HTR-8/SVneo (cell line): Measurements from ENCODE around the gene TGIF2.

ENCODE experiments used
- DNase-seq: peaks from one replicate; pipeline ENCODE4 v3.0.0; 2011; ENCODE audit warnings: low spot score, mixed read lengths; ENCODE audit not compliant: insufficient read length
- FAIRE-seq: peaks from 2 replicates; lab custom pipeline; 2011; peaks lifted over from hg19 to GRCh38; lab: Jason Lieb, UNC

Gene TGIF2

DNA sequence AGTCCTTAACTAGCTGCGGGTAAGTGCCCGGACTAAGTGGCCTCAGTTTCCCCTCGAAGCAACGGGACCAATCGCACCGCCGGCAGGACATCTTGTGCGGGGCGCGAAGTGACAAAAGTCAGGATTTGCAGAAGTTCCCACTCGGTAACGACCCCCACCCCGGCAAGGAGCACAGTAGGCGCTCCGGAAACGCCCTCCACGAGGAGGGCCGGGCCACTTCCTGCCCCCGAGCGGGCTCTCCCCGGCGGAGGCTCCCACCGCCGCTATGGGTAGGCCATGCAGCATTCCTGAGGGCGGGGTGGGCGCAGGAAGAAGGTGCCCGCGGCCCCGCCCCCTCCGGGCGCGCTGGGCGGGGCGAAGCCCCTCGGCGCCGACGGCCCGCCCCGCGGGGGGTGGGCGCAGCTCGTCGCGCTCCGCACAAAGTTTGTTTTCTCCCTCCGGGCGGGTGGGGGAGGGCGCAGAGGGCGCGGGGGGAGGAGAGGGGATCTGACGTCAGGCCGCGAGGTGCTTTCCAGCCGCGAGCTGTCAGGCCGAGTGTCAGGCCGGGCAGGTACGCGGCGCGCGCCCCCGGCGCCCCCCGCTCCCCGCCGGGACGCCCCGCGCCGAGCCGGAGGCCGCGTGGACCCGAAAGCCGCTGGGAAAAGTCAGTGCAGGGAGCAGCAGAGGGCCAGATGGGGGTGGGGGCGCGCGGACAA, at the start of gene TGIF2:
Gene TGIF2, plus strand, starts transcription at position 495 of the 695 bp plus-strand sequence. CDS start 5,178 bp downstream, outside the sequence.
- peak; percentile 99 for FAIRE-seq

DNA sequence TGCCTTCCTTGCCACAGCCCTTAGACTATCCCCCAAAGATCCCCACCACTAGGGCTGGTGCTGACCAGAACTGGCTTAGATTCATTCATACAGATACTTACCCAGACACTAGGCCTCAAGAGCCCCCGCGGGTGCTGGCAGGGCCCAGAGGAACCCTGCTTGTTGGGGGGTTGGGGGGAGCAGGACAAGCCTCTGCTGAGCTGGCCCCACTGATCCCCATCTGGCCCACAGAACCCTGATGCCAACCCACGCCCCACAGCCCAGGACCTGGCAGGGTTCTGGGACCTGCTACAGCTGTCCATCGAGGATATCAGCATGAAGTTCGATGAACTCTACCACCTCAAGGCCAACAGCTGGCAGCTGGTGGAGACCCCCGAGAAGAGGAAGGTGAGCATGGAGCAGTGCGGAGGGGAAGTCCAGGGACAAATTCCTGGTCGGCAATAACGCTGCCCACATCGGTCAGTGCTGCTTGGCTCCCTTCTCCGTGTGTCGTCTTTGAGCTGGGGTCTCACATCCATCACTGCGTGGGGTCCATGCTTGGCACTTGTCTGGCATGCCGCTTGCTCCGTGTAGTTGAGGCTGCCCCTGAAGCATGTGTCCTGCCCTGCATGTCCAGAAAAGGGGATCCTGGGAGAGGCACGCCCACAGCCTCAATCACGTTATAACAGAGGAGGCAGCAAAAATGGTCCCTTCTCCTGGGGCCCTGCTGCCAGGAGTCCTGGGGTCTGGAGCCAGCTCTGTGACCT, 47.6 kb upstream of the TGIF2 start:
- DNase-seq (no peak), FAIRE-seq (peak; percentile 75)

More for the DNA sequence above, at the start of gene TGIF2:
- peak; percentile 100 for DNase-seq

DNA sequence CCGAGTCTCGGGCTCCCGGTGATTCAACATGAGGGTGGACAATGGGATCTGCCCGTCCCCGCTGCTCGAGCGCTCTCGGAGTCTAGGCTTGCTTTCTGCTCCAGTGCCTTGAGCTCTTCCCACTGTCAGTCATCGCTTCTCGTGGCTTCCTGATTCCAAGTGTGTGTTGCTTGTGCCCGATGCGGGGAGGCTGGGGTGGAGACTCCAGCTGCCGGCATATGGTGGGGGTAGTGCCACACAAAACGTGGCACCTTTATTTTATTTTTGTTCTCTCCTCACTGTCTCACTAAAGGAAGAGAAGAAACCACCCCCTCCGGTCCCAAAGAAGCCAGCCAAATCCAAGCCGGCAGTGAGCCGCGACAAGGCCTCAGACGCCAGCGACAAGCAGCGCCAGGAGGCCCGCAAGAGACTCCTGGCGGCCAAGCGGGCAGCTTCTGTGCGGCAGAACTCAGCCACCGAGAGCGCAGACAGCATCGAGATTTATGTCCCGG, 46.8 kb upstream of the TGIF2 start:
- FAIRE-seq (no peak), DNase-seq (no peak)

DNA sequence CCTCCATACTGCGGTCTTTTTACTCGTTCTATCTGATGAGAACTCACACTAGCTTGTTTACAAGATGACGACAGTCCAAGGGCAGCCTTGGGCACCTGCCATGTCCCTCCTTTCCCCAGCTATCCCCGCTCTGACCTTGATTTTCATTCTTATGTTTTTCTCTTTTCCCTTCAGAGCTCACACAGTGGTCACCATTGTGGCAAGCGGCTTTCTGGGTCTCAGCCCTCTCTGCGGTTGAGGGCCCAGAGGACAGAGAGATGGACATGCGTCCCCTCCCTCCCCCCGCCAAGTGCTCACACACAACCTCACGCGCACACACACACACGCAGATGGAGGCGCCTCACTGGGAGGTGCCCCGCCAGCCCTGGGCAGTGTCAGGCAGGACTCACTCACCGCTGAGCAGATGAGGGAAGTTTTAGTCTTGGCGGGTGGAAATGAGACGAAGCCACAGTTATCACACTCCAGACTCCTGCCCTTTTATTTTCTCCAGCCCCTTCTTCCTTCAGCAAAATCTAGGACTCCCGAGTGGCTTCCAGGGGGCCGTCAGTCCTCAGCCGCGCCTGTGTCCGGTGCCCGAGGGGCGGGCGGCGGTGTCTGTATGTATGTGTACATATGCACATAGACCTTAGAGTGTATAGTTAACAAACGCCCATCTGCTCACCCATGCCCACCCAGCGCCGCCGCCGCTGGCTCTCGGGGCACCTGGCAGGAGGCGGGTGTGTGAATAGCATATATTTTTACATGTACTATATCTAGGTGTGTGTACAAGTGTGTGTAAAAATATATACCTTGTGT, 45.9 kb upstream of the TGIF2 start:
- peak; percentile 36 for FAIRE-seq
- no peak for DNase-seq

DNA sequence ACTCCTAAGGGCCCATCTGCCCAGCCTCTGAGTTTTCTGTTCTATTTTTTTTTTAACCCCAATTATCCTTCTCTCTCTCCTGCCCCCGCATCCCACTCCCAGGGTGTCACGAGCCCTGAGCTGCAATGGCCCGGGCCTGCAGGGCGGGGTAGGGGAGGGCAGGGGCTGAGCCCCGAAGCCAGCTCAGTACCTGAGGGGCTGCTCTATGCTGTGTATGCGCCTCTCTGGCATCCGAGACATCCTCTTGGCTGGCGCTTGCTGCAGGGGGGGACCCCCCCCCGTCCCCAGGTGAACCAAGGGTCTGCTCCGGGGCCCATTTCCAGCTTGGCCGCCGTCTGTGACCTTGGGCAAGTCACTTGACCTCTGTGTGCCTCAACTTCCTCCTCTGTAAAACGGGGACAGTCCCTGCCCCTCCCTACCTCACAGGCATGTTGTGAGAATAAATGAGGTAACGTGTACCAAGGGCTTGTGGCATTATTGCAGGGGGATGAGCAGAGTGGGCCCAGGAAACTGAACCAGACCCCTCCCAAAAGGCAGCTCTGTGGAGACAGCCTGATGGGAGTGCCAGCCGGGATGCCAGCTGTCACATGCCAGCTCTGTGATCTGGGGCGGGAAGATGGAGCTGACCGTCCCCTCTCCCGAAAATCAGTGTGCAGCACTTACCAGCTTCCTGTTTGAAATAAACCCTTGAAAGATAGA, 45.1 kb upstream of the TGIF2 start:
- DNase-seq (no peak), FAIRE-seq (peak; percentile 63)

DNA sequence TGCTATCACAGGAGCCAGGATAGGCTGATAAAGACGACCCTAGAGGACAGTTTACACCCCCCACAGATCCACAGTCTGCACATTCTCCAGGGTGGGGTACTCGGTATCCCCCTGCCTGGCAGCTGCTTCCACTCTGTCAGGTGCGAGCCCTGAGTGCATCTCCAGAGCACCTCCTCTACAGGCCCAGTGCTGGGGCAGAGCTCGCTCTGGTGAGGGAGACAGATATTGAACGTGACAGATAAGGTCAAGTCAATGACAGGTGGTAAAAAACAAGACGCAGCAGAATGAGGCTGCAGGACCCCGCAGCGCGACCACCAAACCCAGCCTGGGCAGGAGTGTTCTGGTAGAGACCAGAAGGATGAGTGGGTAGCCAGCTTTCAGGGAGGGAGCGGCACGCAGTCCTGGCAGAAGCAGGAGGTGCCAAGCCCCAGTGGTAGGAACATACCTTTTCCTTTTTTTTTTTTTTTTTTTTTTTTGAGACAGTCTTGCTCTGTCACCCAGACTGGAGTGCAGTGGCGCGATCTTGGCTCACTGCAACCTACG, 44.5 kb upstream of the TGIF2 start:
- no peak for DNase-seq
- peak; percentile 28 for FAIRE-seq

DNA sequence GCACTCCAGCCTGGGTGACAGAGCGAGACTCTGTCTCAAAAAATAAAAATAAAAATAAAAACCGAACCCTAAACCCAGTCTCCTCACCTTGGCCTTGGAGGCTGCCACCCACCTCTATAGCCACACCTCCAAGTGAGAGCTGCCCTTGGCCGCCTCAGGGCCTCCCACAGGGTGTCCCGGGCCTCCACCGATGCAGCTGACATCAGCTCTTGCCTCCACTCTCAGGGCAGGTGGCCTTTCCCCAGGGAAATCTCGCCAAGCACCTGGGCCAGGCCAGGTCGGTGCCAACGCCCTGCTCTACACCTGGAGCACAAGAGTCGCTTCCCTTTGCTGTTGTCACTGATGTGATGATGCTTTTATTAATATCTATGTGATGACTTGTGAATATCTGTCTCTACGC, 41.0 kb upstream of the TGIF2 start:
- DNase-seq (no peak), FAIRE-seq (no peak)

DNA sequence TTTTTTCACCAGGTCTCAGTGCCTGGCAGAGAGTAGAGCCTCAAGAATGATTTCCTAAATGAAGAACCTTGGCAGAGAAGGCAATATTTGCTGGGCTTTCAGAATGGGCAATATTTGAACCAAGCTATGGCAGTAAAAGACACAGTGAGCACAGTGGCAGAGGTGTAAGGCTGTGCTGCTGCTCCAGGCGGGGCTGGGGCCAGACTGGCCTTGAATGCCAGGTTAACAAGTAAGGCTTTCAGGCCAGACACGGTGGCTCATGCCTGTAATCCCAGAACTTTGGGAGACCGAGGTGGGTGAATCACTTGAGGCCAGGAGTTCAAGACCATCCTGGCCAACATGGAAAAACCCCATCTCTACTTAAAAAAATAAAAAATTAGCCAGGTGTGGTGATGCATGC, 40.6 kb upstream of the TGIF2 start:
- DNase-seq, result no peak
- peak; percentile 46 for FAIRE-seq

DNA sequence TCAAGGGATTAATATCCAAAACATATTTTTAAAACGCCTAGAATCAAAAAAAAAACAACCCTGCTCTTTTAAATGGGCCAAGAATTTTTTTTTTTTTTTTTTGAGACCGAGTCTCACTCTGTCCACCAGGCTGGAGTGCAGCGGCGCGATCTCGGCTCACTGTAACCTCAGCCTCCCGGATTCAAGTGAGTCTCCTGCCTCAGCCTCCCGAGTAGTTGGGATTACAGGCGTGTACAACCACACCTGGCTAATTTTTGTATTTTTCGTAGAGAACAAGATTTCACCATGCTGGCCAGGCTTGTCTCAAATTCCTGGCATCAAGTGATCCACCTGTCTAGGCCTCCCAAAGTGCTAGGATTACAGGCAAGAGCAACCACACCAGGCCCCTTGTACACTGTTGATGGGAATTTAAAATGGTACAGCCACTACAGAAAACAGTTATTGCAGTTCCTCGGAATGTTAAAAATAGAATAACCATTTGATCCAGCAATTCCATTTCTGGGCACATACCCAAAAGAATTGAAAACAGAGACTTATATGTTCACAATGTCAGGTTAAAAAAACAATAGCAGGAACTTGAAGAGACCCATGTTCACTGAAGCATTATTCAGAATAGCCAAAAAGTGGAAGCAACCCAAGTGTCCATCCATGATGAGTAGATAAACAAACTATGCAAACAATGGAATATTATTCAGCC, 35.2 kb upstream of the TGIF2 start:
- DNase-seq (no peak), FAIRE-seq (peak; percentile 16)

DNA sequence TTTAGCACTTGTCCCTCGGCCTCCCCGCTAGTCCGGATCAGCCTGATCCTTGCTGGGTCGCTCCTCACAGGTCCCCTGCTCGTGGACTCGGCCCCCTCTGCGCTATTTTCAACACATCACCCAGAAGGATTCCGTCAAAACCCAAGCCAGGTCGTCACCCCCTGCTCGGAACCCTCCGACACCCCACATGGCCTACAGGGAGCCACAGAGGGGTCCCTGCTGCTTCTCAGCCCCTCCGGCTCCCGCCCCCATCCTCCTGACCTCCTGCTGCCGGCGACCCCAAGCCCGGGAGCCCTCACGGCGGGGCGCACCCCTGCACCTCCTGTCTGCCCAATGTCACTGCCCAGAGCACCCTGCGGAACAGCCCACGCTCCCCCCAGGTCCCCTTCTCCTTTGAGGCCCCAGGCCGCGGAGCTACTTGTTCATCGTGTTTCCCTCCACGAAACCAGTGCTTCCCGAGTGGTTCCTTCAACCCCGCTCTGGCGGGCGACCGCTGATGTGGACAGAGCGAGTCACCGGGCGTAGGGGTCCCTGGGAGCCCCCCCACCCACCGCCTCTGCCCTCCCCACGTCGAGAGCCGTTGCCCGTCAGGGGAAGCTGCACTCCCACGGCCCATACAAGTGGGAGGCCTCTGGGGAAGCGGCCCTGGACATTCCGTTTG, 32.7 kb upstream of the TGIF2 start:
- DNase-seq (no peak), FAIRE-seq (no peak)

DNA sequence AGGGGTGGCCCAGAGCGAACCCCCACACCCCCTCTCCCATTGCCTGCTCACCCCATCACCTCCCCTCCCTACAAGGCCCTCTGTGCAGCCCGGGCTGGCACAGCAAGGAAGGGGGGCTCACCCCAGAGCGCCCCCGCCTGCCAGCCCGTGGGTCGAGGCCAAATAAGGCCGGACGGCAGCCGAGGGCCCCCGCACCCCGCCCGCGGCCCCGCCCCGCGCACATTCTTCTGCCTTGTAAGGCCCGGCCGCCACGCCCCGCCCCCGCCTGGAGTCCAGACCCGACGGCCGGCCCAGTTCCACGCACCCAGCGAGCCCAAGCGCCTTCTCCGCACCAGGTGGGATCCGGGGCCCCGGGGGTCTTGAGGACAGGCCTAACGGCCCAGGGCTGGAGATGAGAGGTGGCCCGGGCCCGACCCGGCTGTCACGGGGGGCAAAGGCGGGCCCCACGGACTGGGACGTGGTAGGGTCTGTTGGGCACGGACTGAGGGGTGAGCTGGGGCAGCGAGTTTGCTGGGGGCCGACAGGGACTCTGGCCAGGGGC, 32.1 kb upstream of the TGIF2 start, which contains the start of gene MYL9:
Gene MYL9, plus strand, starts transcription at position 293 of the 541 bp plus-strand sequence. CDS start 3,366 bp downstream, outside the sequence.
- peak; percentile 95 for DNase-seq
- FAIRE-seq, result peak; percentile 96

DNA sequence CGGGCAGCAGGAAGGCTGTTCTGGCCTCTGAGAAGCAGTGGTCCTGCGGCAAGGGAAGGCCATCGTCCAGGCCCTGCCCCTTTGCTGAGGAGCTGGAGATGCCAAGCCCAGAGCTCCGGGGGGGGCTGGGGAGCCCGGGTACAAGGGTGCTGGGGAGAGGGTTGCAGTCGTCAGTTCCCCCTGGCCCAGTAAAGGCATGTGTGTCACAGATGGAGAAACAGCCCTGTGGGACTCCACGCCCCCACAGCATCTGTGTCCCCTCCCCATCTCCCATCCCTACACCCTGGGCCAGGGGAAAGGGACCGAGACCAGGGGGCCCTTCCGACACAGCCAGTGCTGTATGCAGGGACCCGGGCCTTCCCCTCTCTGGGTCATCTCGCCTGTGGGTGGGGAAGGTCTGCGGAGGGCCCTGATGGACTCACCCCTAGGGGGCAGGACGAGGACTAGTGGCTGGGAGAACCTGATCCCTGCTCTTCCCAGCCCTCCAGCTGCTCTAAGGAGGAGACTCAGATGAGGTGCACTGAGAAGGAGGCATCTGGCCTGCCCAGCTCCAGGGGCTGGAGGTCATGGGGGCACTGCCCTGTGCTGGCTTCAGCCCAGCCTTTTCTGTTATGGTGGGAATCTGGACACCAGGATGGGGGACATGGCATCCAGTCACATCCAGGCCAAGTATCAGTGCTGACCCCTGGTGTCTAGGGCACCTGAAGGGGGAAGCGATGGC, 31.5 kb upstream of the TGIF2 start:
- DNase-seq (peak; percentile 94), FAIRE-seq (no peak)

DNA sequence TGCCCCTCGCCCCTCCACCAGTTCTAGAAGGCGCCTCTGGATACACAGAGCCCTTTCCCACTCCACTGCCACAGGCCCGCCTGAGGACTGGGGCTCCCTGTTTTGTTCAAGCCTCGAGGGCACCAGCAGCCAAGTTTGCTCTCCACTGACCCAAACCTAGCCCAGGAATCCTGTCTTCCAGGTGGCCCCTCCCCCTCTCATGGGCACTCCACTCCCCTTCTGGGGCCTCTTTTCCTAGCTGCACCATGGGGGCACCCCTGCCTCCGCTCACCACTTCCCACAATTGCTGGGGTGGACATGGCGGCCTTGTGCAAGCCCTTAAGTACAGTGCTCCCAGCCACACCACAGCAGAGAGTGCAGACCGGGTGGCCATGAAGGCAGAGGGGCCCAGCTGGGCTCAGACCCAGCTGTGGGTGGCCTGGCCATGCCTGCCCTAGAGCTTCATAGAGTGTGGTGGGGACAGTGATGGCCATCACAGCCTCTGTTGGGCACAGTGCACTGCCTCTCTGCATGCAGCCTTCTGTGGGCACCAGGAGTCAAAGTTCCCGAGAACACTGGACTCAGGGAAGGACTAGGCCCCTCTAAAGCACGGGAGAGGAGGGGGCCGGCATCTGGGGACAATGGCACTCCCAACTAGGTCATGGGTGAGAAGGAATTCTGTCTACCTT, 30.7 kb upstream of the TGIF2 start:
- FAIRE-seq (peak; percentile 67), DNase-seq (no peak)

DNA sequence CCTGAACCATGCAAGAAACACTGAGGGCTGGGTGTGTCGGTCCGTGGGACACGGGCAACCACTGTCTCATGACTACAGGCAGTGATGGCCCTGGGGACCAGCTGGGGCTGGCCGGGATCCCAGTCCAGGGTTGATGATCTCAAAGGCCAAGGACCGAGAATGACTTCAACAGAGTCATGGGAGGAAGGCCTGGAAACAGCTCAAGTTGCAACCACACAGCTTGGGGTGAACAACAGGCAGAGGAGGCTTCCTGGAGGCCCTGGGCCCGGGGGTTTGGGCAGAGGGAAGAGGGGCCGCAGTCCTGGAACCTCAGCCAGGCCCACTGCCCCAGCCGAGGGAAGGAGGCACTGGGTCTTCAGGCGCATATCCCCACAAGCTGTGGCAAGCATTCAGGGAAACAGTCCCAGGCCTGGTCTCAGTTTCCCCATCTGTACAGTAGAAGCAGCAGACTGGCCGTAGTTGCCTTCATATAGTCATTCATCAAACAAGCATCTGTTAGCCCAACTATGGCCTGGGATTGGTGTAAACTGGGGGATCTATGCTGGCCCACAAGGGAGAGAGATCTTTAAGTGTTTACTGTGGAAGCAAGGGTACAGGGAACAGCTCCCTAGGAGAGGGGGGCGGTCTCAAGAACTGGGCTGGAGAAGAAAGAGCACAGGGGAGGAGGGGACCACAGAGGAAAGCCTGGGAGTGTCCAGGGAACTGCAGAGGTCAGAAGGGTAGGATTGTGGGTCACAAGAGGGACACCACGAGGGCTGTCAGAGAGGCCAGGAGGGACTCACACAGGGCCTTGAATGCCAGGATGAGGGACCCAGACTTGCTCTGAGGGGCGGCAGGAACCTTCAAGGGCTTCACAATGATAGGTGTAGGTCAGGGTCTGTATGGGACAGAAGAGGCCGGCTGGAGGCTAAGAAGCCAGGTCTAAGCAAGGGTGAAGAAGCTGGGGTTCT, 29.9 kb upstream of the TGIF2 start:
- FAIRE-seq (peak; percentile 76), DNase-seq (no peak)

DNA sequence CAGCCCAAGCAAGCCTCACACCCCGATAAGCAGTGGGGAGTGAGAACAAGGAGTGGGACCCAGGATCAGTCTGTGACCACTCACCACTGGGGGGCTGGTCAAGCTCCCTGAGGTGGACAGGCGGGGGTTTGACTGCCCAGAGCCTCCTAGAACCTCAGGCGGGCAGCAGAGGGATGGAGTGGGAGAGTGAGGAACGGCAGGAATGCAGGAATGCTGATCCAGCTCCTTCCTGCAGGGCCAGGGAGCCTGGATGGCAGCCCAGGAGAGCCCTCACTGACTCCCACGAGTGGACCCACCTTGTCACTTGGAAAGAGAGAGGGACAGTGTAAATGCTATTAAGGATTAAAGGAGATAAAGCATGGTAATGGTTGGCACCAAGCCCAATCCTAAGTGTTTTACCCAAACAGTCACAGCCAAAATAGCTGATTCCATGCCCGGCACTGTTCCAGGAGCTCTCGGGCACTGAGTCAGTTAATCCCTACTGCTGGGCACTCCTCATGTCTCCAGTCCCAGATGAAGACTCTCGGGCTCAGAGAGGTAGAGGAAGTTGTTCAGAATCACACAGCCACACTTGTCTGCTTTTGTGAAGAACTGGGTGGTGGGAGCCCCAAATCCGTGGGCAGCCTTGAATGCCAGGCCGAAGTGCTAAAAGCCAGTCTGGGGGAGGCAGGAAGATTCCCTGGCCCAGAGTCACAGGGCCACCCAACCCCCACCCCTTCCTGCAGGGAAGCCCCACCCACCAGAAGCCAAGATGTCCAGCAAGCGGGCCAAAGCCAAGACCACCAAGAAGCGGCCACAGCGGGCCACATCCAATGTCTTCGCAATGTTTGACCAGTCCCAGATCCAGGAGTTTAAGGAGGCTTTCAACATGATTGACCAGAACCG, 29.0 kb upstream of the TGIF2 start:
- FAIRE-seq (peak; percentile 72), DNase-seq (no peak)
